HFF-Myc (cell line): ENCODE results near the gene SLC22A3.

Source experiments
- DNase-seq: peaks from one replicate; pipeline ENCODE4 v3.0.0-alpha.2; 2011; ENCODE audit warnings: low read depth; ENCODE audit errors: extremely low read depth
- H3K4me3 ChIP-seq: replicated peaks from 2 replicates; pipeline ENCODE4 v1.5.1; 2011; ENCODE audit warnings: low read depth, mild to moderate bottlenecking, control low read depth, low read length
- TF ChIP-seq, protein P1 (sequence below): IDR thresholded peaks from 2 replicates; pipeline ENCODE4 v1.5.1; 2012; ENCODE audit warnings: mild to moderate bottlenecking, low read depth, low read length, control low read depth; ENCODE audit errors: missing control alignments

The SLC22A3 gene

DNA sequence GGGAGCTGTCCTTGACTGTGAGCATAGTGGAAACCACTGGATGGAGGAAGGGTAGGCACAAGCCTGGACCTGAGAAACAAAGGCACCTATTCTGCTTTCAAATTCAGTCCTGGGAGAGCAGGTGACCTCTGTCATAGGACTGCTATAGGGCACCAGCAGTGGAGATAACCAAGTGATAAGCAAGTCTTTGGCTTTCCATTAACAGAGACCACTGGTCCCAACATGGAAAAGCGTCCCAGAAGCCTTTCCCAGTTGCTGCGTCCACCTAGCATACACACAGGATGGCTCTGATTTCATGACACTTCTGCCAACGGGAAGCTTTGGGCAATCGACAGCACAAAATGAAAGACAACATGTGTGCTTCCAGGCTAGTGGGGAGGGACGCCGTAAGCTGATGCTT, 8.9 kb downstream of the SLC22A3 start:
- no peak for DNase-seq
- TF ChIP-seq, protein P1, sequence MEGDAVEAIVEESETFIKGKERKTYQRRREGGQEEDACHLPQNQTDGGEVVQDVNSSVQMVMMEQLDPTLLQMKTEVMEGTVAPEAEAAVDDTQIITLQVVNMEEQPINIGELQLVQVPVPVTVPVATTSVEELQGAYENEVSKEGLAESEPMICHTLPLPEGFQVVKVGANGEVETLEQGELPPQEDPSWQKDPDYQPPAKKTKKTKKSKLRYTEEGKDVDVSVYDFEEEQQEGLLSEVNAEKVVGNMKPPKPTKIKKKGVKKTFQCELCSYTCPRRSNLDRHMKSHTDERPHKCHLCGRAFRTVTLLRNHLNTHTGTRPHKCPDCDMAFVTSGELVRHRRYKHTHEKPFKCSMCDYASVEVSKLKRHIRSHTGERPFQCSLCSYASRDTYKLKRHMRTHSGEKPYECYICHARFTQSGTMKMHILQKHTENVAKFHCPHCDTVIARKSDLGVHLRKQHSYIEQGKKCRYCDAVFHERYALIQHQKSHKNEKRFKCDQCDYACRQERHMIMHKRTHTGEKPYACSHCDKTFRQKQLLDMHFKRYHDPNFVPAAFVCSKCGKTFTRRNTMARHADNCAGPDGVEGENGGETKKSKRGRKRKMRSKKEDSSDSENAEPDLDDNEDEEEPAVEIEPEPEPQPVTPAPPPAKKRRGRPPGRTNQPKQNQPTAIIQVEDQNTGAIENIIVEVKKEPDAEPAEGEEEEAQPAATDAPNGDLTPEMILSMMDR = no peak
- no peak overlapping the region for H3K4me3 ChIP-seq

DNA sequence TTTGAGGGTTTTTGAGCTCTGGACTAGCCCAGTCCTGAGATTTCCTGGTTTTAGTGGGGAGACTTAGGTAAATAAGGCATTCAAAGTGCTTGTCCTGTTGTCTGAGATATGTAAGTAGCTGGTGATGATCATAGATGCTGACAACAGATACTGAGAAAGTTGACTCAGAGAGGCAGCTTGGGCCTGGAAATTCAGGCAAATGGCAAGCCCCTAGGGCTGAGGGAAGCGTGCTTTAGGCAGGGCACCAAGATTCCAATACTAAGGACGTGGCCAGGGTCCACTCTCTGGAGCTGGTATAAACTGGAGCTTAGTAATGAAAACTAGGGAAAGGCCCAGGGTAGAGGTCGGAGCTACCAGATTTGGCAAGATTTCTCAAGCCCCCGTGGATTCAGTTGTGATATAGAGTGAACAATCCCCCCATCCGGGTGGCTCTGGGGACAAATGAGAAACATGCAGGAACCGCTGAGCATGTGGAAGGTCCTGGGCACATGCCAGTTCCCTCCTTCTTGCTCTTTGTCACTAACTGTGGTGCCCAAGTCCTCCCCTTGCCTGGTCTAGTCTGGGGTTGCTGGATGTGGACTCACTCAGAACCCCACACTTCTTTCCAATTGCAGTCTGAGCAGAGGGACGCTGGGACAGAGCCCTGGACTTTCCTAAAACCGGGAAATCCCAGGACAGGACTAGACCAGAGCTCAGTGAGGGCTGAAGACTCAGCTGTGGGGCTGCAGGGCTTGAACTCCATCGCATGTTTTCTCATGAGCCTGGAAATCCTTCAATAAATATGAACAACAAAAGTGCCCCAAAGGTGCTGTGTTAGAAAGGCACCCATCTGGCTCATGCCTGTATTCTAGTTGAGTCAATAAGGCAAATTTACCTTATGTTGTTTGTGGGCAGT, 10.3 kb downstream of the SLC22A3 start:
- TF ChIP-seq, protein P1 = no peak
- no peak overlapping the region for H3K4me3 ChIP-seq
- no peak for DNase-seq

DNA sequence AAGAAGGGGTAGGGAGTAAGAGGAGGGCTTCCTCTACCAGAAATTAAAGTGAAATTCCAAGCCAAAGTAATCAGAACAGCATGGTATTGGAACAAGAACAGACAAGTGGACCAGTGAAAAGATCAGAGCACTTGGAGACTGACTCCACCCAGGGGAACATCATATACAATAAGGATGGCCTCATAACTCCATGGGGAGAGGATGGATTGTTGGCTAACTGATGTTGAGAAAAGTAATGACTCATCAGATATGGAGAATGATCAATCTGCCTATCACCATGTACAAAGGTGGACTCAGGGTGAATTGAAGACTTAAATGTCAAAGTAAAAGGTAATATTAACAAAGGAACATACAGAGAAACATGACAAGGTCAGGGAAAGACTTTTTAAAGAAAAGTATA, 12.8 kb downstream of the SLC22A3 start:
- TF ChIP-seq, protein P1 = no peak
- no peak for DNase-seq
- H3K4me3 ChIP-seq = no peak overlapping the region

DNA sequence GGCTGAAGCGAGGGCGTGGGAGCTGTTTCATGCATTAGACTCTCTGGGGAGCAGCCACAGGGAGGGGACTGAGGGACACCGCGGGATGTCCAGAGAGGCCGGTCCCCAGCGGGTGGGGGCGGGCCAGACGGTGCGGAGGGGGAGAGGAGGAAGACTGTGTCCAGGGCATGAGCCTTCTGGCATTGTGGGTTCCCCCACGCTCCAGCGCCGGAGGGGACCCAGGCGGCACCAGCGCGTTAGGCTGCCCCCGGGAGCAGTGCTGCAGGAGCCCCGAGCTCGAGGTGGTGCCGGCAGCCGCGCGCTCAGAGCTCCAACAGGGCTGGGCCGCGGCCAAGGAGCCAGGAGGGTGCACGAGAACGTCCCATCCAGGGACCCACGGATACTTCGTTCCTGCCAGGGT, 14.4 kb downstream of the SLC22A3 start:
- TF ChIP-seq, protein P1 = no peak
- H3K4me3 ChIP-seq = no peak overlapping the region
- no peak for DNase-seq

DNA sequence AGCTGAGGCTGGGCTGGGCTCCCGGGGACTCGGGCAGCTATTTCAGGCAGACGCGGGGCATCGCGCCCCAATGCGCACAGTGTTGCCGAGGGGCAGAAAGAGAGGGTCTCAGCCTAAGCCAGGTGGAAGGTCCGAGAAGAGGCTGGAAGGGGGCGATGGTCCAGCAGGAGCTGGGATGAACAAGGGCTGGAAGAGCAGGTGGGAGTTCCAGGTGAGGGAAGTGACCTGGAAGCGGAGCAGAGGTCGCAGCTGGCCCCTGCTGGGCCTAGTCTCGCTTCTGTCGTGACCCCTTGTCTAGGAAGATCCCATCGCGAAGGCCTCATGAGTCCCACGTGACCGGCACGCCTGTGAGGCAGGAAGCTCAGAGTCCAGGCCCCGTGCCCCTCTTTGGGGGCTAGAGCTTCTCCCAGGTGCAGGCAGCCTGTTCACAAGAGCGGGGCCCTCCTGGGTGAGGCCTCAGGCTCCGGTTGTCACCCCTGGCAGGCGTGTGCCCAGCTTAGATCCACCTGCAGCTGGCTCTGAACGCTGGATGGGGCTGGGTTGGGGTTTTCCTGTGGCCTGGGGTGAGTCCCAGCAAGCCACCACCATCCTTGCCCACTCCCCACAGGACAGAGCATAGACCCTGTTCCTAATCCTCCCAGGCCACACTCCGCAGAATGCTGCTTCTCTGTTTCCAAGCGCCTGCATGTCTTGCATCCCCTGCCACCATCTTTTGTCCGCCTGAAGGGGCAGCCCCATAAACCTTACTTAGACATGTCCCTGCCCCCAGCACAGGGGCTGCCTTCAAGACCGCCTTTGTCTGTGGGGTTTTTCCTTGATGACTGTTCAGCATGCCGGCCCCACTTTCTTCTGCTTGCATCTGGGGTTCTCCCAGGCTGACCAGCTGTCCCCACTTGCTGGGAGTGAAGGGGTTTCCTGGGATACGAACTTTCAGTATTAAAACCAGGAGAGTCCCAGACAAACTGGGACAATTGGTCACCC, 15.1 kb downstream of the SLC22A3 start:
- no peak for DNase-seq
- TF ChIP-seq, protein P1 = no peak
- H3K4me3 ChIP-seq = no peak overlapping the region

DNA sequence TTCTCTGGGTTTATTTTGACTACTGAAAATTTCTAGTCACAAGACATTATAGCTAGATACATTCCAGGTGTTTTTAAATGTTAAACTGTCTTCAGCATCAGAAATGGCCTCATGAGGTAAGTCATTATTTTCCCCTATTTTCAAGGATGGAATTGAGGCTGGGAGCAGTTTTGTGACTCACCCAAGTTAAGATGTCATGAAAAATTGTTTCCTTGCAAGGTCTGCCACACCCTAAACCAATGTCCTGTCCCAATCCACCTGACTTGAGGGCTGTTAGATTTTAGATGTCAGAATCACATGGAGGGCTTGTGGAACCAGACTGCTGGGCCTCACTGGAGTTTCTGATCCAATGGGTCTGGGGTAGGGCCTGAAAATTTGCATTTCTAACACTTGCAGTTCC, 16.9 kb downstream of the SLC22A3 start:
- DNase-seq = no peak
- no peak overlapping the region for H3K4me3 ChIP-seq
- TF ChIP-seq, protein P1 = no peak
